ENCODE measurements around the gene DOCK8.

Gene DOCK8

DNA sequence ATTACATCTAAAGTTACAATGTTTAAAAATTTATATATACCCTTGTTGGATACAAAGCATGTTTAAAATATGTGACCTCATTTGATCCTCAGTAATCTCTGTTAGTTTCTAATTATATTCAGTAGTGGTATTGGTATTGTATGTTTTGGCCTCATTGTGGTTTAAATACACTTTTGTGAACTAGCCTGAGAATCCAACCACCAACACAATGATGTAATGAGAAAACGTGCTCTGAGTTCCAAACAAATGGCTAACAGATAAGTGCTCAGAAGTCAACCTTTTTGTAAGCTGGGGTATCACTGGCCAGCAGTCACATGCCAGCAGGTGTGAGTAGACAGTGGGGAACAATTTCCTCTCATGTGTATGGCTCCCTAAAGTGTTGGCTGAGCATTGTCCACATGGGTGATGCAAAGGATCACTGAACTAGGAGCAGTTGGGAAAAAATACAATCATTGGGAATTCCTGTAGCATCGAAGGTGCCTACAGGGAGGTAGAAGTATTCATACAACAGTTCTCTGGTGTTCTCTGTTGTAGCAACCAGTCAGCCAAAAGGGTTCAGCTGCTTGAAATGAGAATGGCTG, 56.1 kb downstream of the DOCK8 start:
- DNase-seq, result no peak

DNA sequence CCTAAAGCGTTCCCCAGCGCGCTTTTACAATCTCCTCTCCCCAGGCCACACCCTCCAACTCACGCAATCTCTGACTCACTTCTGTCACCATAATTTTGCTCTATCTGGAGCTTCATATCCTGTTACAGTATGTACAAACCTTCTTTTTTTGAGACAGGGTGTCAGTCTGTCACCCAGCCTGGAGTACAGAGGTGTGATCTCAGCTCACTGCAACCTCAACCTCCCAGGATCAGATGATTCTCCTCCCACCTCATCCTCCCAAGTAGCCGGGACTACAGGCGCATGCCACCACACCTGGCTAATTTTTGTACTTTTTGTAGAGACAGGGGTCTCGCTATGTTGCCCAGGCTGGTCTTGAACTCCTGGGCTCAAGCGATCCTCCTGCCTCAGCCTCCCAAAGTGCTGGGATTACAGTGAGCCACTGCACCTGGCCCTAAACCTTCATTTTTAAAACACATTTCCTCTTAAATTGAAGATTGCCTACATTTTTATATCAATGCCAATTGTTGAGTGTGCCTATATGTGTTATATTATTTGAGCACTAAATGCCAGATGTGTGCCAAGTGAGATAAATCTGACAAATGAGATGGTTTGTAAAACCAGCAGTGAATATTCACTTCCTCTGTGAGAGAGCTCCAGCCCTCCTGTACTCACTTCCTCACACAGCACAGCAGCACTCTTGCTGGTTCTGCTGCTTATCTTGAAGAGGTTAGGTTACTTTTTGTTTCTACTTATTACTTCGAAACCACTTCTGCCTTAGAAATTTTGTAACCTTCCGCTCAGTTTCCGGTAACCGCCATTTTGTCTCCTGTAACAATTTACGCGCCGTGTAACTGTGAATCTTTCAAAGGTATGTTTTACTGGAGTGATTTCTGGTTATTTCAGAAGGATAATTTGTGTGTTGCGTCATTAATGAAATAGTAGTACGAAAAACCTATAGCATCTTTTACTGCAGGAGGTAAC, 57.9 kb downstream of the DOCK8 start:
- no peak for DNase-seq

GRCh38 chr9:274406-274805, 59.7 kb downstream of the DOCK8 start:
- DNase-seq, result no peak

DNA sequence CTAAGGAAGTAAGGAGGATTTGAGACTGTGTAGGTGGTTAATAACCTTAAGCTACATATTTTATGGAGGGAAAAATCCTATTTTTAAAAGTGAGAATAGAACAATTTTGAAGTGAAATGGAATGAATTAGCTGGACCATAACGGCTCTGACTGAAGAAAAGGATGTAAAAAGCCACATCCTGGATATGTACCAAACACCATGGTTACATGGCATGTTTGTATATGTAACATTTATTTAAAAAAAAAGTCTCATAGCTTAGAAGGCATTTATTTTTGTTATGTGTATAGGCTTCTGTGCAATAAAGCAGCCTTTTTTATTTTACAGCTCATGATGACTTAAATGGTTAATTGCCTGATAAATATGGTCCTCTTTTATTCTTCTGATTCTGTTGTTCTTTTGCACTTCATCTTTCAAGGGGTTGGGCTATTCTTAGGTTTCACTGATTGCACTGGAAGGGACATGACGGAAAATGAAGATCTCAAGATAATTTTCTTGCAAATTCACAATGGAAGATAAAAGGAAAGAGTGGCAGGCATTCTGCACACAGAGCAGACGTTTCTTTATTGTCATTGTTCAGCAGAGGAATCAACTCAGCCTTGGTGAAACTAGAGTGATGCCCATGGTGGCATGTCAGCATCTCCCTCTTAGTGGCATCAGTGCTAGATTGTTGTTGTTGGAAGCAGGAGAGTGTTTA, 63.1 kb downstream of the DOCK8 start:
- no peak for DNase-seq

GRCh38 chr9:278651-279050, 64.0 kb downstream of the DOCK8 start:
- DNase-seq, result no peak

- DNase-seq, result no peak
These were observed 65.0 kb downstream of the DOCK8 start for GRCh38 chr9:279674-280073.

- DNase-seq, result no peak
These were observed 67.3 kb downstream of the DOCK8 start for GRCh38 chr9:281741-282645.

GRCh38 chr9:286071-286740, 71.5 kb downstream of the DOCK8 start:
- no peak for DNase-seq

DNA sequence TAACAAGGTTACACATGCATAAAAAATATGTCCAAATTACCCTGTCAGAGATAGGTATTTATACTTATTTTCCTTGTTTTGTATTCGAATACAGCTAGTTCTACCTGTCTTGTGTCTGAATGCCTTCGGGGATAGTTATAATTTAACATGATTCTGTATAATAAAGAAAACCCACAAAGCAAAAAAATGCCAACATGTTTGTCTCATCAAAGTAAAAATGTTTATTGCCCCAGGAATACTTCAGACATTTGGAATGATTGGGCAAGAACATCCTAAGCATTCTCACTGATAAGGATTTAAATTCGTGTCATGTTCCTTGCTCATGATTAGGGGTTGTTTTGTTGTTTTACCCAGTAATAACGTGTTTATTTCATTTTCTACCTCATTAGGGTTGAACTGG, 74.5 kb downstream of the DOCK8 start:
- DNase-seq, result no peak

- DNase-seq, result no peak
These were observed 78.2 kb downstream of the DOCK8 start for GRCh38 chr9:292915-293314.

DNA sequence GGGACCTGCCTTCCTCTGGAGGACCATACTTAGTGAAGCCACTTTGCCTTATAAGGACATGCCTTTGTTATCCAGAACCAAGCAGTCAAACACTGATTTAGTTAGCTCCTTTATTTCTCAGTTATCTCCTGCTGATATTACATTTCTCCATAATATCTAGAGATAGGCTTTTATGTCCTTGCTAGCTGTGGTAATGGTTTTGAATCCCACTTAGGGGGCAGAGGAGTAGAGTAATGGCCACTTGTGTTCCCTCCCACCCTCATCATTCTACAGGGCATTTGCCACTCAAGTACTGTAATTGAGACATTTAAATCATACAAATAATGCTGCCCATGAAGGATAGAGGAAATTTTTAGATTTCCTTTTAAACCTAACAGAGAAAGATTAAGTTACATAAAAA, 80.9 kb downstream of the DOCK8 start:
- no peak for DNase-seq

- DNase-seq, result no peak
These were observed 81.7 kb downstream of the DOCK8 start for GRCh38 chr9:296411-296810.

DNA sequence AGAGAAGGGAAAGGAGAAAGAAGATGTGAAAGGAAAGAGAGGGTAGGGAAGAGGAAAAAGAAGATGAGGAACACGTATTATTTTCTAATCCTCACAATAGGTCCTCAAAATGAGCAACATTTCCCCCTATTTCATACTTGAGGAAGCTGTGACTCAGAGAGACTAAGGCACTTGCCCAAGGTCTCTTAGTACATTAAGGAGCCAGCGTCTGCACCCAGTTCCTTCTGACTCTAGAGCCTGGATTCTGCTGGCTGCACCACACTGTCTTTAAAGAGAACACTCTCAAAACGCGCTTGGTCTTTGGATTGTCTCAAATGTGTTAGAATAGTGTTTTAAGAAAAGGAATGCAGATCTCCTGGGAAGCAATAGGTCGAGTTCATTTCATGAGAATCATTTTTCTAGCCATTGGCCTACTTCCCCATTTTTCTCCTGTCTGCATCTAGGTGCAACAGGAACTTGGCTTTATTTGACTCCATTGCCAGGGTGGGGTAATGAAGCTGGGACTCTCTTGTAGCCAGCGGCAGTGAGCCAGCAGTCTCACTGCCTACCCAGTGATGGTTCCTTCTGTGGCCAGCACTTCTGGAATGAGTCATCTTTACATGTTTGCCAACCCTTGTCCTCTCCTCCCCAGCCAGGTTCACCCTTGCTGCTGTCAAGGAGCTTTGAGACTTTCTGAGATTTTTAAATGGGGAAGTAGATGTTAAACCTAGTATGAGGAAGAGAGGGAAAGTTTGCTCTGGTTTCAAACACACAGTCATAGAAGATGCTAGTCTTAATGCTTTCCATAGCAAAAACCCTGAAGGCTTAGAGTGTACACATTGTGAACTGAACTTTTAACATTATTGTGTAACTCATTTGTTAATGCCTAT, 82.7 kb downstream of the DOCK8 start:
- no peak for DNase-seq

DNA sequence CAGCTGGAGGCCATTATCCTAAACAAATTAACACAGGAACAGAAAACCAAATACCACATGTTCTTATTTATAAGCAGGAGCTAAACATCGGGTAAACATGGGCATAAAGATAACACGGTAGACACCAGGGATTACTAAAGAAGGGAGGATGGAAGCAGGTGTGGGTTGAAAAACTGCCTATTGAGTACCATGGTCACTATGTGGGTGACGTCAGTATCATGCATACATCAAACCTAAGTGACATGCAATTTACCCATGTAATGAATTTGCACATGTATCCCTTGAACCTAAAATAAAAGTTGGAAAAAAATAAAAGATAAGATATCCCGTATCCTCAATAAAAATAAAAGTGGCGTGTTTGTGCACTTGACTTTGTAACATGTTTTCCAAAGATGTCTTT, 88.8 kb downstream of the DOCK8 start:
- DNase-seq, result no peak

DNA sequence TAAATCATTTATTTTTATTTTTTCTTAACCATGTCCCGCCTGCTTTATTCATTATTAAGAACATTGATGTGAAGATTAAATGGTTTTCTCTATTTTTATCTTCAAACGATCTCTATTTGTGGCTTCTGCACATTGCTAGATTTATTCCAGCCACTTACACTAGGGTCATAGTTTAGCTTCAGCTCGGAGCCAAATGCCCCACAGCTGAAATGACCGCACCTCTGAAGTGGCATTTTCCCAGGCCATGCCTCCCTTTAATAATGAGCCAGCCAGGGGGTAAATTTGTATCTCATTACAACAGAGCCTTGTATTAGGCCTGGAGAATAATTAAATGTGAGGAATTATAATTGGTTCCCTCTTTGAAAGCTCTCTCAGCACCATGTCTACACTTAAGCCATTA, 89.4 kb downstream of the DOCK8 start:
- no peak for DNase-seq

DNA sequence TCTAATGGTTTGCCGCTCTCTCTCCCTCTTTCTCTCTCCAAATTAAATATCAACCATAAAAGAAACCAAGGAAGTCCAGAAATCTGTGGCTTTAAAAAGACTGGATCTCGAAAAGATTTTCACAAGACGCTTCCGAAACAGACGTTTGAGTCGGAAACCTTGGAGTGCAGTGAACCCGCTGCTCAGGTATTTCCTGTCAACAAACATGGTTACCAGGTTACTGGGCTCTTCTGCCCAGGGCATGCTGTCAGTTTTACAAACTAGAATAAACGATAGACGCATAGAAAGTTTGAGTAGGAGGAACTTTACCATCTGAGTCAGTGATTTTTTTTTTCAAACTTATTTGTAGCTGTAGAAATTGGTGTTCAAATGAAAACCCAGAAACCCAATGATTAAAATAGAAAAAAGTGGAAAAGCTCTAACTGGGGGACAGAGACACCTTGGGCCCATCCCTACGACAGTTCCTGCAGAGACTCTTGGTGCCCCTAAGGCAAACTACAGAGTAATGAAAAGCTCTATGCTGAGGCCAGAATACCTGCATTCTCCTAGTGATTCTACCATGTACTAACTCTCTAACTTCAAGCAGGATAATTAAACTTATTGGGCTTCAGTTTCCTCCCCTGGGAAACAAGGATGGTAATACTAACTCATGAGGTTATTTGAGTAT, 90.0 kb downstream of the DOCK8 start:
- DNase-seq, result no peak

- no peak for DNase-seq
These were observed 92.2 kb downstream of the DOCK8 start for GRCh38 chr9:306907-307306.

- DNase-seq, result no peak
These were observed 97.2 kb downstream of the DOCK8 start for GRCh38 chr9:311841-312240.

GRCh38 chr9:312596-313320, 98.1 kb downstream of the DOCK8 start:
- DNase-seq, result no peak

- DNase-seq, result no peak
These were observed 101.8 kb downstream of the DOCK8 start for GRCh38 chr9:316382-316965.

Measured in fibroblast of skin of right quadriceps (primary cell).